K562 (cell line): ENCODE measurements around the gene SEMA3F. TPM values are rescaled to one million over a fixed set of nuclear protein-coding genes. Genes with fewer than 3 reads are reported as not detected.

Experiments
- ATAC-seq: fragments of 200-7000 bp; cut with Tn5 transposase; 3 replicates; pipeline ENCODE4 v1.9.1; 2020; ENCODE audit warnings: moderate library complexity
- BruUV-seq: library from RNA; stranded (reverse); fragments of 400-500 nt; replicated peaks from 2 replicates; lab custom pipeline; 2021; lab: Mats Ljungman, UMichigan
- CTCF ChIA-PET: fragments of 300-600 bp; formaldehyde crosslinking; extraction: SDS; loops from one replicate; lab custom pipeline; 2021; ENCODE audit warnings: low intra/inter-chr PET ratio; lab: Yijun Ruan, JAX
- POLR2A ChIA-PET: fragments of 300-600, 350-650 bp; sonication (Branson Sonifier 250); formaldehyde crosslinking; extraction: SDS; loops from one replicate; lab custom pipeline; 2021; ENCODE audit warnings: antibody characterized with exemption, inconsistent platforms; lab: Yijun Ruan, JAX
- DNase-seq, 4 experiments: peaks; one replicate each; pipeline versions ENCODE4 v3.0.0 to v3.0.0-alpha.2; 2011 to 2018; ENCODE audit warnings: low spot score in 3 of 4, mixed read lengths in 3 of 4; ENCODE audit errors: extremely low read depth in 1 of 4
- FAIRE-seq: peaks from 2 replicates; lab custom pipeline; 2011; peaks lifted over from hg19 to GRCh38; lab: Jason Lieb, UNC
- H2AFZ ChIP-seq: 2 replicates; pipeline ENCODE4 v1.6.0; 2011; ENCODE audit warnings: low read depth, low read length, control low read depth, inconsistent platforms
- H3K27ac ChIP-seq: fragments of 200-600 bp; 3 replicates; pipeline ENCODE4 v1.8.0; 2011; ENCODE audit warnings: low read depth, mild to moderate bottlenecking, control low read depth, inconsistent platforms, low read length, moderate library complexity, mixed read lengths; ENCODE audit errors: extremely low read depth
- H3K27me3 ChIP-seq, 2 experiments: fragments of 300-600 bp in 1 of 2; 2 replicates in 1 of 2; 3 replicates in 1 of 2; pipeline versions ENCODE4 v1.6.0 to v1.8.0; 2011; ENCODE audit warnings: inconsistent platforms in 2 of 2, low read length in 2 of 2, mild to moderate bottlenecking in 1 of 2, mixed read lengths in 1 of 2, moderate library complexity in 1 of 2; ENCODE audit not compliant: control insufficient read depth in 2 of 2, insufficient read depth in 2 of 2
- H3K36me3 ChIP-seq: fragments of 300-600 bp; 3 replicates; pipeline ENCODE4 v1.8.0; 2011; ENCODE audit warnings: mild to moderate bottlenecking, low read length, inconsistent platforms; ENCODE audit not compliant: control insufficient read depth, insufficient read depth
- H3K4me1 ChIP-seq, 2 experiments: fragments of 200-600 bp in 1 of 2; replicated peaks in 1 of 2; 2 replicates in 1 of 2; 3 replicates in 1 of 2; pipeline versions ENCODE4 v1.5.1 to v1.8.0; 2011; ENCODE audit warnings: inconsistent platforms in 2 of 2, low read length in 2 of 2, mild to moderate bottlenecking in 1 of 2, mixed read lengths in 1 of 2, moderate library complexity in 1 of 2; ENCODE audit not compliant: control insufficient read depth in 2 of 2, insufficient read depth in 2 of 2
- H3K4me2 ChIP-seq: 2 replicates; pipeline ENCODE4 v1.6.1; 2011; ENCODE audit warnings: low read length, control low read depth, inconsistent platforms, mixed read lengths; ENCODE audit not compliant: insufficient read depth
- H3K4me3 ChIP-seq: fragments of 200-600 bp; sonication (generic), shearing (Covaris generic); 2 replicates; pipeline ENCODE4 v1.5.1; 2016; ENCODE audit warnings: control low read depth, inconsistent platforms
- H3K79me2 ChIP-seq: fragments of 200-600 bp; 3 replicates; pipeline ENCODE4 v1.8.0; 2011; ENCODE audit warnings: low read length, inconsistent platforms; ENCODE audit not compliant: control insufficient read depth, insufficient read depth
- H3K9ac ChIP-seq, 2 experiments: 2 replicates each; pipeline versions ENCODE4 v1.6.0 to v1.6.1; 2011; ENCODE audit warnings: low read depth in 2 of 2, low read length in 2 of 2, control low read depth in 1 of 2, inconsistent platforms in 1 of 2, mild to moderate bottlenecking in 1 of 2, mixed read lengths in 1 of 2; ENCODE audit not compliant: insufficient read depth in 1 of 2
- H3K9me1 ChIP-seq: one replicate; pipeline ENCODE4 v1.6.0; 2011; ENCODE audit warnings: inconsistent platforms, mild to moderate bottlenecking, low read length, moderate library complexity; ENCODE audit not compliant: control insufficient read depth, insufficient read depth
- H3K9me3 ChIP-seq: replicated peaks from 2 replicates; pipeline ENCODE4 v1.5.1; 2011; ENCODE audit warnings: low read depth, low read length, inconsistent platforms; ENCODE audit not compliant: control insufficient read depth, insufficient read depth
- H4K20me1 ChIP-seq: replicated peaks from 2 replicates; pipeline ENCODE4 v1.6.1; 2011; ENCODE audit warnings: low read length, inconsistent platforms, mixed read lengths; ENCODE audit not compliant: control insufficient read depth, insufficient read depth
- MYC ChIP-seq, 2 experiments: fragments of 250-450 bp in 1 of 2; sonication (Bioruptor Pico) in 1 of 2; IDR thresholded peaks; 2 replicates each; pipeline versions ENCODE4 v1.5.1 to v1.6.1; 2012 to 2021; ENCODE audit warnings: low read depth in 2 of 2, borderline replicate concordance in 1 of 2, improper control_type of control experiment in 1 of 2, low read length in 1 of 2, mild to moderate bottlenecking in 1 of 2, moderate library complexity in 1 of 2
- NFE2 ChIP-seq: IDR thresholded peaks from 2 replicates; pipeline ENCODE4 v1.6.1; 2014; ENCODE audit warnings: antibody characterized with exemption, low read depth
- ZNF518B ChIP-seq: fragments of 250-450 bp; sonication (Bioruptor Pico); IDR thresholded peaks from 2 replicates; pipeline ENCODE4 v1.5.0; 2021; ENCODE audit warnings: mild to moderate bottlenecking, moderate library complexity
- WGBS: fragments of 100-300 bp; shearing (Covaris generic); methylation state at CpG from one replicate; pipeline ENCODE4 v1.1.6; 2016; ENCODE audit warnings: low coverage, mixed read lengths; ENCODE audit not compliant: insufficient coverage; ENCODE audit errors: missing lambda C conversion rate; 5-methylcytosine and 5-hydroxymethylcytosine counted together
- in situ Hi-C: fragments of 300-500 bp; cut with MboI; formaldehyde crosslinking; loops from 4 replicates; pipeline ENCODE4 v1.15.0; 2018; ENCODE audit warnings: inconsistent platforms, mixed read lengths
- intact Hi-C: fragments of 100-400 bp; cut with micrococcal nuclease; formaldehyde crosslinking; loops from 2 replicates; pipeline ENCODE4 v1.14.2; 2022
- polyA plus RNA-seq, 8 experiments: library from polyadenylated mRNA; depleted of rRNA in 4 of 8; stranded (reverse) in 5 of 8; unstranded in 3 of 8; fragments of >200 nt; fragmentation: Nextera tagmentation in 2 of 8; fragmentation: Illumina TruSeq in 1 of 8; extraction: Ambion mirVana in 2 of 8; extraction: Trizol in 1 of 8; gene quantifications; 2 replicates each; pipeline versions ENCODE4 v1.2.1 to v1.2.3, GENCODE V29; 2011 to 2014; ENCODE audit warnings: inconsistent platforms in 1 of 8, missing spikeins in 1 of 8
- total RNA-seq, 7 experiments: library from RNA; depleted of rRNA in 6 of 7; stranded (reverse); fragments of >200 nt in 6 of 7; fragmentation: Illumina TruSeq in 2 of 7; extraction: Trizol in 2 of 7; gene quantifications; 2 replicates each; pipeline versions ENCODE4 v1.2.1 to v1.2.3, GENCODE V29; 2011 to 2021; ENCODE audit warnings: low replicate concordance in 1 of 7
- TF ChIP-seq, protein P1 (sequence below): fragments of 250-450 bp; sonication (Bioruptor Pico); IDR thresholded peaks from 2 replicates; pipeline ENCODE4 v1.9.0; 2021; ENCODE audit warnings: mild to moderate bottlenecking
- TF ChIP-seq, protein P2 (sequence below): sonication (generic); formaldehyde crosslinking; IDR thresholded peaks from 2 replicates; pipeline ENCODE4 v1.8.1; 2023; ENCODE audit warnings: mild to moderate bottlenecking, missing genetic modification reagents
- TF ChIP-seq, protein P3 (sequence below): sonication (generic); formaldehyde crosslinking; IDR thresholded peaks from 2 replicates; pipeline ENCODE4 v1.8.1; 2022; ENCODE audit warnings: missing genetic modification reagents

Gene SEMA3F
- total and polyA plus RNA-seq, 9 of the 15 experiments (the other 6 are each of a cell fraction or from before 2014, with no cell fraction given), result 0.58 to 3.0 (median 2.0) TPM; not detected in 2

DNA sequence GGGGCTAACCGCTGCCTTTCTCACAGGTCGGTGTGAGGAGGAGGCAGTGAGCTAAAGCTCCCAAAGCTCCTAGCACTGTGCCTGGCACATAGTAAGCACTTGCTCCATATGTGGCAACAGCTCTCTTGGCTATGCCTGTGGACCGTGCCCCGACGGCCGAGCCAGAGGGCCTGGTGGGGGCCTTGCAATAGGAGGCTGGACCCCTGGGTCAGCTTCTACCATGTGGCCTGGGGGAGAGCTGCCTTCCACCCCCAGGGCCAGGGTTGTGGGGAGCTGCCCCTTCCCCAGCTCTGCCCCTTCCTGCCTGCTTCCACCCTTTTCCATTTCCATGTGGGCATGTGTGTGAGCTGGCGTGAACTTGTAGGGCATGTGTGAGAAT is 19.4 kb downstream of the SEMA3F start:
- FAIRE-seq, result no peak
- no peak overlapping the region for H3K27ac ChIP-seq
- H3K9me3 ChIP-seq, result no peaks in the 10 kb centered on the region
- H3K4me3 ChIP-seq, result no peak overlapping the region
- in situ Hi-C loops (no loop called here), intact Hi-C loops (no loop called here)
- H3K27me3 ChIP-seq, result no peaks in the 10 kb centered on the region
- POLR2A ChIA-PET, result no interaction called here
- TF ChIP-seq, protein P1, sequence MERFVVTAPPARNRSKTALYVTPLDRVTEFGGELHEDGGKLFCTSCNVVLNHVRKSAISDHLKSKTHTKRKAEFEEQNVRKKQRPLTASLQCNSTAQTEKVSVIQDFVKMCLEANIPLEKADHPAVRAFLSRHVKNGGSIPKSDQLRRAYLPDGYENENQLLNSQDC (CRISPR knock-in tag), result no peak
- TF ChIP-seq, protein P2, sequence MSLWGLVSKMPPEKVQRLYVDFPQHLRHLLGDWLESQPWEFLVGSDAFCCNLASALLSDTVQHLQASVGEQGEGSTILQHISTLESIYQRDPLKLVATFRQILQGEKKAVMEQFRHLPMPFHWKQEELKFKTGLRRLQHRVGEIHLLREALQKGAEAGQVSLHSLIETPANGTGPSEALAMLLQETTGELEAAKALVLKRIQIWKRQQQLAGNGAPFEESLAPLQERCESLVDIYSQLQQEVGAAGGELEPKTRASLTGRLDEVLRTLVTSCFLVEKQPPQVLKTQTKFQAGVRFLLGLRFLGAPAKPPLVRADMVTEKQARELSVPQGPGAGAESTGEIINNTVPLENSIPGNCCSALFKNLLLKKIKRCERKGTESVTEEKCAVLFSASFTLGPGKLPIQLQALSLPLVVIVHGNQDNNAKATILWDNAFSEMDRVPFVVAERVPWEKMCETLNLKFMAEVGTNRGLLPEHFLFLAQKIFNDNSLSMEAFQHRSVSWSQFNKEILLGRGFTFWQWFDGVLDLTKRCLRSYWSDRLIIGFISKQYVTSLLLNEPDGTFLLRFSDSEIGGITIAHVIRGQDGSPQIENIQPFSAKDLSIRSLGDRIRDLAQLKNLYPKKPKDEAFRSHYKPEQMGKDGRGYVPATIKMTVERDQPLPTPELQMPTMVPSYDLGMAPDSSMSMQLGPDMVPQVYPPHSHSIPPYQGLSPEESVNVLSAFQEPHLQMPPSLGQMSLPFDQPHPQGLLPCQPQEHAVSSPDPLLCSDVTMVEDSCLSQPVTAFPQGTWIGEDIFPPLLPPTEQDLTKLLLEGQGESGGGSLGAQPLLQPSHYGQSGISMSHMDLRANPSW (CRISPR knock-in tag), result no peak
- TF ChIP-seq, protein P3, sequence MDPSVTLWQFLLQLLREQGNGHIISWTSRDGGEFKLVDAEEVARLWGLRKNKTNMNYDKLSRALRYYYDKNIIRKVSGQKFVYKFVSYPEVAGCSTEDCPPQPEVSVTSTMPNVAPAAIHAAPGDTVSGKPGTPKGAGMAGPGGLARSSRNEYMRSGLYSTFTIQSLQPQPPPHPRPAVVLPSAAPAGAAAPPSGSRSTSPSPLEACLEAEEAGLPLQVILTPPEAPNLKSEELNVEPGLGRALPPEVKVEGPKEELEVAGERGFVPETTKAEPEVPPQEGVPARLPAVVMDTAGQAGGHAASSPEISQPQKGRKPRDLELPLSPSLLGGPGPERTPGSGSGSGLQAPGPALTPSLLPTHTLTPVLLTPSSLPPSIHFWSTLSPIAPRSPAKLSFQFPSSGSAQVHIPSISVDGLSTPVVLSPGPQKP (CRISPR knock-in tag), result no peak
- TF ChIP-seq ZNF518B (CRISPR knock-in tag) (no peak), NFE2 (no peak), MYC (IDR thresholded peaks at IDR 0.05; ENCODE audit: low read depth, low read length) (no peak), MYC (CRISPR knock-in tag; IDR thresholded peaks at IDR 0.05; ENCODE audit: borderline replicate concordance, low read depth) (no peak)
- DNase-seq, result no peak
- H3K36me3 ChIP-seq, result no peaks in the 10 kb centered on the region
- no TSS peak for BruUV-seq
- H2AFZ ChIP-seq, result no peak overlapping the region
- 54% methylated on average over 2 of the region's 7 CpGs for WGBS
- CTCF ChIA-PET, result no interaction called here
- H3K9ac ChIP-seq, result no peak overlapping the region
- H4K20me1 ChIP-seq, result no peaks in the 10 kb centered on the region
- no peaks in the 10 kb centered on the region for H3K79me2 ChIP-seq
- ATAC-seq, result no peak
- H3K9me1 ChIP-seq, result no peaks in the 10 kb centered on the region
- no peak overlapping the region for H3K4me2 ChIP-seq
- H3K4me1 ChIP-seq, result peaks cover 0 to 30% of the 10 kb centered on the region in 2 experiments; a peak in 3 of 5 replicates
